Tibial nerve (tissue), 4 donors: ENCODE results near the gene COQ8B. TPM values are rescaled to one million over a fixed set of nuclear protein-coding genes. Genes with fewer than 3 reads are reported as not detected.

ENCODE experiments used
- DNase-seq, 2 donors: peaks; one replicate each; pipeline ENCODE4 v3.0.0-alpha.2; 2019; ENCODE audit warnings: low spot score in 2 of 2
- H3K27ac ChIP-seq, 4 donors: fragments of 200-600 bp; sonication (generic) in 3 of 4; one replicate each; pipeline ENCODE4 v1.5.1; 2017 to 2019; ENCODE audit warnings: mild to moderate bottlenecking in 1 of 4
- H3K27me3 ChIP-seq, 2 donors: fragments of 200-600 bp; sonication (generic) in 1 of 2; one replicate each; pipeline versions ENCODE4 v1.5.1 to v1.6.0; 2017 to 2019
- H3K36me3 ChIP-seq, 3 donors: fragments of 200-600 bp; sonication (generic); one replicate each; pipeline ENCODE4 v1.5.1; 2018 to 2019
- H3K4me1 ChIP-seq, 4 donors: fragments of 200-600 bp; sonication (generic) in 3 of 4; one replicate each; pipeline ENCODE4 v1.5.1; 2017 to 2019
- H3K4me3 ChIP-seq, 4 donors: fragments of 200-600 bp; sonication (generic) in 3 of 4; one replicate each; pipeline ENCODE4 v1.5.1; 2017 to 2019; ENCODE audit warnings: mild to moderate bottlenecking in 1 of 4, moderate library complexity in 1 of 4
- H3K9me3 ChIP-seq, 4 donors: fragments of 200-600 bp; sonication (generic) in 3 of 4; one replicate each; pipeline ENCODE4 v1.5.1; 2017 to 2019
- CTCF ChIP-seq, 5 experiments: fragments of 200-600 bp in 3 of 5; fragments of 450-650 bp in 2 of 5; sonication (generic) in 3 of 5; IDR thresholded peaks; one replicate each; pipeline ENCODE4 v1.5.1; 2016 to 2019; ENCODE audit warnings: antibody characterized with exemption in 5 of 5, mild to moderate bottlenecking in 3 of 5, moderate library complexity in 2 of 5
- EP300 ChIP-seq, 2 donors: sonication (generic); formaldehyde crosslinking; IDR thresholded peaks; one replicate each; pipeline ENCODE4 v1.6.1; 2017; ENCODE audit warnings: antibody characterized with exemption in 2 of 2, mild to moderate bottlenecking in 1 of 2
- POLR2A ChIP-seq, 2 donors: fragments of 450-650 bp; IDR thresholded peaks; one replicate each; pipeline ENCODE4 v1.6.1; 2017; ENCODE audit warnings: antibody characterized with exemption in 2 of 2, mild to moderate bottlenecking in 2 of 2, moderate library complexity in 2 of 2
- WGBS, 2 donors: methylation state at CpG; one replicate each; pipeline ENCODE4 v1.1.5; 2018; 5-methylcytosine and 5-hydroxymethylcytosine counted together
- total RNA-seq, 4 donors: library from RNA; depleted of rRNA; stranded (reverse); fragments of >200 nt; gene quantifications; one replicate each; pipeline ENCODE4 v1.1.0, GENCODE V29; 2016

COQ8B gene
- total RNA-seq, 4 donors from 2014 or later = 71.0 to 88.6 (median 84.3) TPM

- Histone ChIP-seq H3K4me3 (no peak overlapping the region), H3K36me3 (peaks cover 0 to 14% (median 0%) of the 10 kb centered on the region in 3 donors), H3K9me3 (no peaks in the 10 kb centered on the region), H3K27ac (peak overlapping the region in 2 of 4 donors; percentile 32 to 68), H3K4me1 (peaks cover 0 to 44% (median 15%) of the 10 kb centered on the region in 4 donors), H3K27me3 (no peaks in the 10 kb centered on the region)
- DNase-seq = no peak
- 82 to 91% methylated on average over 7 of the region's 7 CpGs for WGBS, 2 donors
- no peak for TF ChIP-seq CTCF (IDR thresholded peaks at IDR 0.05)
- TF ChIP-seq POLR2A (IDR thresholded peaks at IDR 0.05) = no peak
- TF ChIP-seq EP300 (IDR thresholded peaks at IDR 0.05) = no peak
These were observed 30.9 kb upstream of the COQ8B start for GRCh38 chr19:40747536-40747935.

- H3K36me3 ChIP-seq = peaks cover 0 to 32% (median 0%) of the 10 kb centered on the region in 3 donors
- peaks cover 0 to 53% (median 9%) of the 10 kb centered on the region in 4 donors for H3K4me1 ChIP-seq
- no peaks in the 10 kb centered on the region for H3K27me3 ChIP-seq
- no peak for DNase-seq
- H3K9me3 ChIP-seq = no peaks in the 10 kb centered on the region
- TF ChIP-seq POLR2A (IDR thresholded peaks at IDR 0.05) = no peak
- no peak for TF ChIP-seq EP300 (IDR thresholded peaks at IDR 0.05)
- TF ChIP-seq CTCF (IDR thresholded peaks at IDR 0.05) = no peak
- peak overlapping the region in 3 of 4 donors; percentile 47 to 73 (median 50) for H3K27ac ChIP-seq
- 65 to 66% methylated on average over 7 of the region's 7 CpGs for WGBS, 2 donors
- no peak overlapping the region for H3K4me3 ChIP-seq
These were observed 28.7 kb upstream of the COQ8B start for GRCh38 chr19:40745402-40745780.

GRCh38 chr19:40744554-40745401, 28.1 kb upstream of the COQ8B start:
- Histone ChIP-seq H3K4me1 (peaks cover 0 to 56% (median 7%) of the 10 kb centered on the region in 4 donors), H3K9me3 (no peaks in the 10 kb centered on the region), H3K4me3 (no peak overlapping the region), H3K27ac (peak overlapping the region in 3 of 4 donors; percentile 47 to 73 (median 50)), H3K27me3 (no peaks in the 10 kb centered on the region), H3K36me3 (peaks cover 0 to 38% (median 0%) of the 10 kb centered on the region in 3 donors)
- DNase-seq = no peak
- 64 to 67% methylated on average over 16 to 17 of the region's 17 CpGs for WGBS, 2 donors
- TF ChIP-seq CTCF (IDR thresholded peaks at IDR 0.05) (peak in 1 of 5 experiments; percentile 12), EP300 (IDR thresholded peaks at IDR 0.05) (no peak), POLR2A (IDR thresholded peaks at IDR 0.05) (no peak)

GRCh38 chr19:40743926-40744325, 27.2 kb upstream of the COQ8B start:
- H3K27ac ChIP-seq = peak overlapping the region in 1 of 4 donors; percentile 50
- peaks cover 0 to 56% (median under 1%) of the 10 kb centered on the region in 4 donors for H3K4me1 ChIP-seq
- no peaks in the 10 kb centered on the region for H3K9me3 ChIP-seq
- no peak for DNase-seq
- H3K36me3 ChIP-seq = peaks cover 0 to 46% (median 0%) of the 10 kb centered on the region in 3 donors
- TF ChIP-seq EP300 (IDR thresholded peaks at IDR 0.05) = no peak
- TF ChIP-seq POLR2A (IDR thresholded peaks at IDR 0.05) = no peak
- no peak for TF ChIP-seq CTCF (IDR thresholded peaks at IDR 0.05)
- H3K4me3 ChIP-seq = no peak overlapping the region
- no peaks in the 10 kb centered on the region for H3K27me3 ChIP-seq
- WGBS, 2 donors = 89 to 96% methylated on average over 9 to 10 of the region's 10 CpGs

GRCh38 chr19:40742886-40743285, 26.2 kb upstream of the COQ8B start:
- H3K4me3 ChIP-seq = no peak overlapping the region
- peak overlapping the region in 1 of 4 donors; percentile 80 for H3K27ac ChIP-seq
- H3K36me3 ChIP-seq = peaks cover 0 to 57% (median 0%) of the 10 kb centered on the region in 3 donors
- no peaks in the 10 kb centered on the region for H3K9me3 ChIP-seq
- 88 to 91% methylated on average over 10 to 12 of the region's 12 CpGs for WGBS, 2 donors
- H3K4me1 ChIP-seq = peaks cover 0 to 51% (median 0%) of the 10 kb centered on the region in 4 donors
- H3K27me3 ChIP-seq = no peaks in the 10 kb centered on the region
- TF ChIP-seq POLR2A (IDR thresholded peaks at IDR 0.05) (no peak), EP300 (IDR thresholded peaks at IDR 0.05) (no peak), CTCF (IDR thresholded peaks at IDR 0.05) (no peak)
- no peak for DNase-seq
